ENCODE data around the gene RMRP. TPM values are rescaled to one million over a fixed set of nuclear protein-coding genes. Genes with fewer than 3 reads are reported as not detected.
"Not testable (repeated sequence)": the region's sequence is repeated elsewhere in the genome, so short reads cannot be mapped to it uniquely, and the experiment has no call there.

RMRP gene
- polyA plus RNA-seq, 1 experiment = 1,738 TPM

GRCh38 chr9:35639631-35640030, 18.2 kb downstream of the RMRP start:
- Histone ChIP-seq H3K36me3 (ENCODE audit: control insufficient read depth, insufficient read depth, low read length) (no peaks in the 10 kb centered on the region), H3K27me3 (ENCODE audit: control insufficient read depth, insufficient read depth, low read length) (no peaks in the 10 kb centered on the region), H3K4me3 (ENCODE audit: low read depth, low read length) (no peak overlapping the region)
- ChIA-PET POLR2A (no interaction called here), CTCF (interaction anchor here (0.6 to 1.7 kb wide), 3 partner anchors 19 to 28 kb away, joined by 3 to 8 read pairs (median 3); partner anchors contain the start of gene CCDC107)
- DNase-seq (ENCODE audit: low read depth) = no peak
- TF ChIP-seq, protein P1, sequence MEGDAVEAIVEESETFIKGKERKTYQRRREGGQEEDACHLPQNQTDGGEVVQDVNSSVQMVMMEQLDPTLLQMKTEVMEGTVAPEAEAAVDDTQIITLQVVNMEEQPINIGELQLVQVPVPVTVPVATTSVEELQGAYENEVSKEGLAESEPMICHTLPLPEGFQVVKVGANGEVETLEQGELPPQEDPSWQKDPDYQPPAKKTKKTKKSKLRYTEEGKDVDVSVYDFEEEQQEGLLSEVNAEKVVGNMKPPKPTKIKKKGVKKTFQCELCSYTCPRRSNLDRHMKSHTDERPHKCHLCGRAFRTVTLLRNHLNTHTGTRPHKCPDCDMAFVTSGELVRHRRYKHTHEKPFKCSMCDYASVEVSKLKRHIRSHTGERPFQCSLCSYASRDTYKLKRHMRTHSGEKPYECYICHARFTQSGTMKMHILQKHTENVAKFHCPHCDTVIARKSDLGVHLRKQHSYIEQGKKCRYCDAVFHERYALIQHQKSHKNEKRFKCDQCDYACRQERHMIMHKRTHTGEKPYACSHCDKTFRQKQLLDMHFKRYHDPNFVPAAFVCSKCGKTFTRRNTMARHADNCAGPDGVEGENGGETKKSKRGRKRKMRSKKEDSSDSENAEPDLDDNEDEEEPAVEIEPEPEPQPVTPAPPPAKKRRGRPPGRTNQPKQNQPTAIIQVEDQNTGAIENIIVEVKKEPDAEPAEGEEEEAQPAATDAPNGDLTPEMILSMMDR (IDR thresholded peaks at IDR 0.05; ENCODE audit: insufficient read depth, low read depth, low read length) = no peak

DNA sequence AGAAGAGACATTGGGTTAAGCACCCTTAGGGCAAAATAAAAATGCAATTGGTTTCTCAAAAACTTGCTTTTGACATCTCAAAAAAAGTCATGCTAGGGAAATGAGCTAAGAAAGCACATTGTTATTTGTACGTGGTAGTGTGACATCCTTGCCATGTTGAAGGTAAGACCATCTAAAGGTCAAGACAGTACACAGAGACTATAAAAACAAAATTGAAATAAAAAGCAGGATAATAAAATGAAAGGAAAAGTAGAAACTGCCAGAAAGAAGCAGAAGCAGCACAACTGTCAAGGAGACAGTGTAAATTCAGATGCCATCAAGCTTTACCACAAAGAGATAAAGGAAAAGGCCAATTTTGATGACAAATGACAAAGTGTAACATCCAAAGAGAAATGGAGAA, 18.6 kb downstream of the RMRP start:
- H3K36me3 ChIP-seq (ENCODE audit: control insufficient read depth, insufficient read depth, low read length); POLR2A ChIA-PET; DNase-seq (ENCODE audit: low read depth); H3K27me3 ChIP-seq (ENCODE audit: control insufficient read depth, insufficient read depth, low read length); H3K4me3 ChIP-seq (ENCODE audit: low read depth, low read length): not testable (repeated sequence)
- CTCF ChIA-PET = interaction anchor here (1.7 kb wide), 1 partner anchor 28 kb away, joined by 8 read pairs; no protein-coding TSS in a partner anchor

- H3K27me3 ChIP-seq (ENCODE audit: control insufficient read depth, insufficient read depth, low read length); POLR2A ChIA-PET; H3K4me3 ChIP-seq (ENCODE audit: low read depth, low read length); H3K36me3 ChIP-seq (ENCODE audit: control insufficient read depth, insufficient read depth, low read length); DNase-seq (ENCODE audit: low read depth): not testable (repeated sequence)
- CTCF ChIA-PET = interaction anchor here (0.7 kb wide), 1 partner anchor 12 kb away, joined by 3 read pairs; no protein-coding TSS in a partner anchor
Measured at GRCh38 chr9:35638751-35639150, 19.1 kb downstream of the RMRP start.

- H3K4me3 ChIP-seq (ENCODE audit: low read depth, low read length); DNase-seq (ENCODE audit: low read depth); H3K36me3 ChIP-seq (ENCODE audit: control insufficient read depth, insufficient read depth, low read length); H3K27me3 ChIP-seq (ENCODE audit: control insufficient read depth, insufficient read depth, low read length); CTCF ChIA-PET; POLR2A ChIA-PET: not testable (repeated sequence)
Measured at GRCh38 chr9:35637427-35637955, 20.3 kb downstream of the RMRP start.

DNA sequence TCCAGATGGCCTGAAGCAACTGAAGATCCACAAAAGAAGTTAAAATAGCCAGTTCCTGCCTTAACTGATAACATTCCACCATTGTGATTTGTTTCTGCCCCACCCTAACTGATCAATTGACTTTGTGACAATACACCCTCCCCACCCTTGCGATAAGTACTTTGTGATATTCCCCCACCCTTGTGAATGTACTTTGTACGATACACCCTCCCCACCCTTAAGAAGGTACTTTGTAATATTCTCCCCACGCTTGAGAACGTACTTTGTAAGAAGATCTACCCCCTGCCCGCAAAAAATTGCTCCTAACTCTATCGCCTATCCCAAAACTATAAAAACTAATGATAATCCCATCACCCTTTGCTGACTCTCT, 21.0 kb downstream of the RMRP start:
- DNase-seq (ENCODE audit: low read depth); CTCF ChIA-PET; H3K4me3 ChIP-seq (ENCODE audit: low read depth, low read length); H3K36me3 ChIP-seq (ENCODE audit: control insufficient read depth, insufficient read depth, low read length); POLR2A ChIA-PET; H3K27me3 ChIP-seq (ENCODE audit: control insufficient read depth, insufficient read depth, low read length): not testable (repeated sequence)

GRCh38 chr9:35636135-35636876, 21.5 kb downstream of the RMRP start:
- Histone ChIP-seq H3K36me3 (ENCODE audit: control insufficient read depth, insufficient read depth, low read length) (no peaks in the 10 kb centered on the region), H3K27me3 (ENCODE audit: control insufficient read depth, insufficient read depth, low read length) (no peaks in the 10 kb centered on the region), H3K4me3 (ENCODE audit: low read depth, low read length) (no peak overlapping the region)
- ChIA-PET POLR2A (no interaction called here), CTCF (interaction anchor here (1.0 to 2.5 kb wide), 3 partner anchors 10 to 26 kb away, joined by 3 to 9 read pairs (median 7); no protein-coding TSS in a partner anchor)
- TF ChIP-seq, protein P1 (IDR thresholded peaks at IDR 0.05; ENCODE audit: insufficient read depth, low read depth, low read length) = no peak
- no peak for DNase-seq (ENCODE audit: low read depth)

DNA sequence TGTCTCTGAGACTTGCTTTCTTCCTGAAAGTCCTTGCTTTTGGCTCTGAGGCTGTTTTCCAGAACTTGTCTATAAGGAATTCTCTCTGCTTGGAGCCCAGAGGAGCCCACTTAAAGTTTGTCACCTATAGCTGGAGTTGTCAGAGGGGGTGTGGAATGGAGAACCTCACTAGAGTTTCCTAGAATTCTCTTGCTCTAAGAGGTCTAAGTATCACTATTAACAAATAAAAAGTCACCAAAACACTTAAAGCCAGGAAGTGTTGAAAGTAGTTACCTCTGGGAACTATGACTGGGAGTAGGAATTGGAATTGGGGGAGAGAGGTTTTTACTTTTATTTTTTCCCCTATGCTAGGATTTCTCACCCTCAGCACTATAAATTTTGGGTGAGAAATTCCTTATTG, 22.1 kb downstream of the RMRP start:
- H3K27me3 ChIP-seq (ENCODE audit: control insufficient read depth, insufficient read depth, low read length) = no peaks in the 10 kb centered on the region
- H3K4me3 ChIP-seq (ENCODE audit: low read depth, low read length) = no peak overlapping the region
- no peak for DNase-seq (ENCODE audit: low read depth)
- ChIA-PET CTCF (interaction anchor here (1.0 to 2.5 kb wide), 3 partner anchors 11 to 25 kb away, joined by 3 to 9 read pairs (median 7); no protein-coding TSS in a partner anchor), POLR2A (no interaction called here)
- H3K36me3 ChIP-seq (ENCODE audit: control insufficient read depth, insufficient read depth, low read length) = no peaks in the 10 kb centered on the region
- TF ChIP-seq, protein P1 (IDR thresholded peaks at IDR 0.05; ENCODE audit: insufficient read depth, low read depth, low read length) = no peak

All from BJ (cell line).